IPS-18a (cell line): ENCODE measurements around the gene ZC3H12A.

ENCODE experiments used
- H3K27ac ChIP-seq: one replicate; pipeline ENCODE4 v1.5.1; 2013; ENCODE audit warnings: low read length
- H3K27me3 ChIP-seq: one replicate; pipeline ENCODE4 v1.6.1; 2013; ENCODE audit warnings: mild to moderate bottlenecking, low read length; ENCODE audit not compliant: control insufficient read depth, insufficient read depth
- H3K36me3 ChIP-seq: one replicate; pipeline ENCODE4 v1.6.1; 2013; ENCODE audit warnings: low read depth, low read length; ENCODE audit not compliant: control insufficient read depth
- H3K4me1 ChIP-seq: one replicate; pipeline ENCODE4 v1.6.1; 2013; ENCODE audit warnings: low read depth, low read length; ENCODE audit not compliant: control insufficient read depth
- H3K4me3 ChIP-seq: one replicate; pipeline ENCODE4 v1.5.1; 2013; ENCODE audit warnings: low read length
- H3K9ac ChIP-seq: one replicate; pipeline ENCODE4 v1.6.1; 2013; ENCODE audit warnings: mild to moderate bottlenecking, low read length, moderate library complexity
- H3K9me3 ChIP-seq: one replicate; pipeline ENCODE4 v1.6.1; 2013; ENCODE audit warnings: low read depth, low read length; ENCODE audit not compliant: control insufficient read depth

Gene ZC3H12A

DNA sequence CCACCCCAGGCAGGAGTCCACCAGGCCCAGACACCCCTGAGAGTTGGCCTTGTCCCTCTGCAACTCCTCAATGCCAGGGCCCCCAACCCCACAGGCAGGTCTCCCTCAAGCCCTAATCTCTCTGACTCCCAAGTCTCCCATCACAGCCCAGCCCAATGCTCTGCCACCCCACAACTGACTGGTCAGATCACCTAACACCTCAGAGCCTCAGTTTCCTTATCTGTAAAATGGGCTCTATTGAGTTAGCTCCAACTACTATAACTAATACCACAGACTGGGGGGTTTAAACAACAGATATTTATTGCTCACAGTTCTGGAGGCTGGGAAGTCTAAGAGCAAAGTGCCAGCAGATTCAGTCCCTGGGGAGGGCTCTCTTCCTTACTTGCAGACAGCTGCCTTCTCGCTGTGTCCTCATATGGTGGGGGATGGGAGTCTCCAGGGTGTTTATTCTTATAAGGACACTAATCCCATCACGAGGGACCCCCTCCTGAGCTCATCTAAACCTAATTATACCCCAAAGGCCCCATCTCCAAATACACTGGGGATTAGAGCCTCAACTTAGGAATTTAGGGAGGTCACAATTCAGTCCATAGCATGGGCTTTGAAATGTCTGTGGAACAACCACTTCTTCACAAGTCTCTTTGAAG is 34.9 kb upstream of the ZC3H12A start:
- no peaks in the 10 kb centered on the region for H3K36me3 ChIP-seq
- H3K4me1 ChIP-seq = no peaks in the 10 kb centered on the region
- no peak overlapping the region for H3K4me3 ChIP-seq
- H3K27ac ChIP-seq = no peak overlapping the region
- no peaks in the 10 kb centered on the region for H3K27me3 ChIP-seq
- H3K9ac ChIP-seq = no peak overlapping the region
- H3K9me3 ChIP-seq = no peaks in the 10 kb centered on the region

DNA sequence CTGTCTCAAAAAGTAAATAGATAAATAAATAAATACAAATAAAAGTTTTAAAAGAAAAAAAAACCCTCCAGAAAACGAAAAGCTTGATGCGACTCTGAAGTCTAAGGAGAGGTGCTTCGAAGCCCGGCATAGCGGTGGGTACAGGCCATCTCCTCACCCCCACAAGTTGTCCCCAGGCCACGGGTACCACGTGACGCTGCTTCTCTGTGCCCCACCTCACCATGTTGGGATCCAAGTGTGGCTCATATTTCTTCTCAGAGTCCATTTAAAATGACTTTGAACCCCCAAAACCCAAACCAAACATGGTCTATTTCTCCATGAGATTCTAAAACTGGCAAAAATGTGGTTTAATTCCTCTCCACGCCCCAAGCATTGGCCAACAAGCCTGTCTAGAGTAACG is 32.9 kb upstream of the ZC3H12A start:
- no peaks in the 10 kb centered on the region for H3K27me3 ChIP-seq
- H3K4me3 ChIP-seq = no peak overlapping the region
- no peaks in the 10 kb centered on the region for H3K36me3 ChIP-seq
- H3K9ac ChIP-seq = no peak overlapping the region
- no peaks in the 10 kb centered on the region for H3K4me1 ChIP-seq
- H3K27ac ChIP-seq = no peak overlapping the region
- H3K9me3 ChIP-seq = no peaks in the 10 kb centered on the region

DNA sequence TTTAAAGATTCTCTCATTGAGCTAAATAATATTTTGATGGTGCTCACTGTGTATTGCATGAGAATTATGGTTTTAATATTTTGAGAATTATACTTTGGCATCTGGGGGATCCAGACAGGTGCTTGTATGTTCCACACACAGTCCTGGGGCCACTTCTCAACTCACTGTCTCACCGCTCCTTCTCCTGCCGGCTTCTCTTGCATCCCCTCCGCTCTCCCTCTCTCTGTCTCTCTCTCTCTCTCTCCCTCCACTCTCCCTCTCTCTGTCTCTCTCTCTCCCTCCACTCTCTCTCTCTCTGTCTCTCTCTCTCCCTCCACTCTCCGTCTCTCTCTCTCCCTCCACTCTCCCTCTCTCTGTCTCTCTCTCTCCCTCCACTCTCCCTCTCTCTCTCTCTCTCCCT is 32.2 kb upstream of the ZC3H12A start:
- Histone ChIP-seq H3K4me3 (no peak overlapping the region), H3K4me1 (no peaks in the 10 kb centered on the region), H3K27me3 (no peaks in the 10 kb centered on the region), H3K9me3 (no peaks in the 10 kb centered on the region), H3K27ac (no peak overlapping the region), H3K36me3 (no peaks in the 10 kb centered on the region), H3K9ac (no peak overlapping the region)

DNA sequence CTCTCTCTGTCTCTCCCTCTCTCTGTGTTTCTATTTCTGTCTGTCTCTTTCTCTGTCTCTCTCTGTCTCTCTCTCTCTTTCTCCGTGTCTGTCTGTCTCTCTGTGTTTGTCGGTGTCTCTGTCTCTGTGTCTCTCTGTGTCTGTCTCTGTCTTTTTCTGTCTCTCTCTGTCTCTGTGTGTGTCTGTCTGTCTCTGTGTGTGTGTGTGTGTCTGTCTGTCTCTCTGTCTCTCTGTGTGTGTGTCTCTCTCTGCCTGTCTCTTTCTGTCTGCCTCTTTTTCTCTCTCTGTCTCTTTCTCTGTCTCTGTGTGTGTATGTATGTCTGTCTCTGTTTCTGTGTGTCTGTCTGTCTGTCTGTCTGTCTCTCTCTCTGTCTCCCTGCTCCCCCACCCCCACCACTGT is 31.7 kb upstream of the ZC3H12A start:
- no peaks in the 10 kb centered on the region for H3K9me3 ChIP-seq
- no peak overlapping the region for H3K9ac ChIP-seq
- H3K36me3 ChIP-seq = no peaks in the 10 kb centered on the region
- H3K27me3 ChIP-seq = no peaks in the 10 kb centered on the region
- no peak overlapping the region for H3K4me3 ChIP-seq
- no peaks in the 10 kb centered on the region for H3K4me1 ChIP-seq
- H3K27ac ChIP-seq = no peak overlapping the region

DNA sequence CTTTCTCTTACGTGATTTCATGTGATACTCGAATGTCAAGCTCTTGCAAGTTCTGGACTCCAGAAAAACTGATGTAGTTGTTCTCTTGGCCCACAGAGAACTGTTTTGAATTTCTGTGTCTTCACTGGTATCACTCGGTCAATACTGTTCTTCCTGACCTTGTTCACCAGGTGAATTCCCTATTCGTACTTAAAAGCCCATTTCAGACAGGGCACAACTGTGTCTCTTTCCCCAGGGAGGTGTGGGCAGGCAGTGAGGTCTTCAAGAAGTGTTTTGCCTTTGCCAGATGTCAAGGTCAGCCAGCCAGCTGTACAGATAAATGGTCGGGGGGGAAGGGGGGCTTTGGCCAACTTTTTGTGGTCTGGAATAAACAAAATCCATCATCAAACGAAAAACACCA is 27.5 kb upstream of the ZC3H12A start:
- no peaks in the 10 kb centered on the region for H3K9me3 ChIP-seq
- no peak overlapping the region for H3K4me3 ChIP-seq
- no peak overlapping the region for H3K27ac ChIP-seq
- no peaks in the 10 kb centered on the region for H3K36me3 ChIP-seq
- no peaks in the 10 kb centered on the region for H3K27me3 ChIP-seq
- peaks cover 2% of the 10 kb centered on the region for H3K4me1 ChIP-seq
- no peak overlapping the region for H3K9ac ChIP-seq

DNA sequence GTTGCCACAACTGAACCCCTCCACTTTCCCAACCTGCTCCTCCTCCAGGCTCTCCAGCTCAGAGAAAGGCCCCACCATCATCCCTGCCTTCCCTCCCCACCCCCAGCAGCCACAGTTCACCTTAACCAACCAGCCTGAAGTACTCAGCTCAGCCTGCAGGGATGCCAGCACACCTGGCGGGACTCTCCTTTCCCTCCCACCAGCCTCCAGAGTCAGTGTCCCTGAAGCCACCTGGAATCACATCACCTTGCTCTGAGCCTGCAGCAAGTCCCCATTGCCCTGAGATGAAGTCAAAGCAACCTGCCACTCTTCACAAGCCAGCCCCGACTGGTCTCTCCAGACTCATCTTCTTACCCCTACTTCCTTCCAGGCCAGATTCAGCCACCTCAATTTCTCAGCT is 26.2 kb upstream of the ZC3H12A start:
- no peaks in the 10 kb centered on the region for H3K36me3 ChIP-seq
- H3K27ac ChIP-seq = no peak overlapping the region
- H3K4me1 ChIP-seq = peaks cover 9% of the 10 kb centered on the region
- no peak overlapping the region for H3K4me3 ChIP-seq
- no peak overlapping the region for H3K9ac ChIP-seq
- H3K27me3 ChIP-seq = no peaks in the 10 kb centered on the region
- no peaks in the 10 kb centered on the region for H3K9me3 ChIP-seq

DNA sequence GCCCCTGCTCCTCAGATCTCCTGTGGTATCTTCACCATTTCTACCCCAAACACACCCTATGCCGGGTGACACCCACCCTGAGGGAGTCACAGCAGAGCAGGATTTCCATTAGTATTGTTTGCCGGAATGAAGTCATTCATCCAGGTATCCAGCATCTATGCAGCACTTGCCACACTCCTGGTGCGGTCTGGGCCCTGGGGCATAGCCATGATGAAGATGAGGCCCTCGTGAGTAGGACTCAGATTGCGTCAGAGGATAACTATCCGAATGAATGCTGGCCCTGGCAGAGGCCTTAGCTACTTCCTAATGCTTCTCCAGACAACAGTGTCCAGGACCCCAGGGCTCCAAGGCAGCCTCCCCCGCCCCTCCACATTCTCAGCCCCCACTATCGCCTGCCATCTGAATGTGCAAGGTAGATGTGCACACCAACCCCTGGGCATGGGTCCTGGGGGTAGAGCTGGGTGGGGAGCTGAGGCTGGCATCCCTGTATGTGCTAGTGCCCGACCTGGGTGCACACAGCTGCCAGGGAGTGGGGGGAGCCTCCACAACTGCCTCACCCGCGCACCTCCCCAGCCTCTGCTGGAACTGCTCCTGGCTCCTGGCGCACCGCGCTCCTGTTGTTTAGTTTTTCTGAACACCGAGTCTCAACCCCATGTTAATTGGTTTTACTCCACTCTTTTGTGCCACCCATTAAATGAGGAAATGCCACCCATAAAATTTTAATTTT is 25.5 kb upstream of the ZC3H12A start:
- no peaks in the 10 kb centered on the region for H3K27me3 ChIP-seq
- H3K4me3 ChIP-seq = no peak overlapping the region
- no peaks in the 10 kb centered on the region for H3K9me3 ChIP-seq
- no peak overlapping the region for H3K27ac ChIP-seq
- H3K9ac ChIP-seq = no peak overlapping the region
- no peaks in the 10 kb centered on the region for H3K36me3 ChIP-seq
- peaks cover 9% of the 10 kb centered on the region for H3K4me1 ChIP-seq

DNA sequence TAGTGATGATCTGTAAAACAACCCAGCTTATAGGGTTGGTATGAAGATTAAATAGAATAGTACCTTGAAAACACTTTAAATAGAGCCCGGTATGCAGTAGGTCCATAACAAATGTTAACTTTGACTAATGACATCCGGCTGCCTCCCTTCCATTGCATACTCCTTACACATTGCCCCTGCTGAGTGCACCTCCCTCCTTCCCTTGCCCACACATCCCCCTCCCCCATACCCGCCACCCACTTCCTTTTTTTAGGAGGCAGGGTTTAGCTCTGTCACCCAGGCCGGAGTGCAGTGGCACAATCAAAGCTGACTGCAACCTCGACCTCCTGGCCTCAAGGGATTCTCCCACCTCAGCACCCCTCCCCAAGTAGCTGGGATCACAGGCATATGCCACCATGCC is 24.4 kb upstream of the ZC3H12A start:
- Histone ChIP-seq H3K27me3 (no peaks in the 10 kb centered on the region), H3K9ac (no peak overlapping the region), H3K36me3 (no peaks in the 10 kb centered on the region), H3K27ac (no peak overlapping the region), H3K4me1 (peaks cover 9% of the 10 kb centered on the region), H3K4me3 (no peak overlapping the region), H3K9me3 (no peaks in the 10 kb centered on the region)

DNA sequence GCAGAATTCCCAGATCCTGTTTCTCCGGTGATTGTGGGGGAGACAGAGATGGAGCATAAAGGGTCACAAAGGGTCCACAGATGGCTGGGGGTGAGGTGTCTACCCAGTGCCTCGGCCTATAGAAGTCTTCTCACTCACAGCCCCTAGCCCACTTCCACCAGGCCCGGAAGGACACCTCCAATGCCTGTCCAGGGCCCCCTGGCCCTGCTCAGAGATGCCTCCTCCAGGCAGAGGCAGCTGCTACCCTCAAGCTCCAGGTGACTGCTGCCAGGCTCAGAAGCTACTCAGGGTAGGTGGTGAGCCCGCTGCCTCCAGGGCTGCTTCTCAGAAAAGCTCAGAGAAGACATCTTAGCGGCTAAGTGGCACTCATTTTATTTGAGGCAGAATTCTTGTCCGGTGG is 22.0 kb upstream of the ZC3H12A start:
- no peak overlapping the region for H3K4me3 ChIP-seq
- no peak overlapping the region for H3K27ac ChIP-seq
- no peaks in the 10 kb centered on the region for H3K9me3 ChIP-seq
- peaks cover 9% of the 10 kb centered on the region for H3K4me1 ChIP-seq
- H3K27me3 ChIP-seq = no peaks in the 10 kb centered on the region
- H3K9ac ChIP-seq = no peak overlapping the region
- no peaks in the 10 kb centered on the region for H3K36me3 ChIP-seq

DNA sequence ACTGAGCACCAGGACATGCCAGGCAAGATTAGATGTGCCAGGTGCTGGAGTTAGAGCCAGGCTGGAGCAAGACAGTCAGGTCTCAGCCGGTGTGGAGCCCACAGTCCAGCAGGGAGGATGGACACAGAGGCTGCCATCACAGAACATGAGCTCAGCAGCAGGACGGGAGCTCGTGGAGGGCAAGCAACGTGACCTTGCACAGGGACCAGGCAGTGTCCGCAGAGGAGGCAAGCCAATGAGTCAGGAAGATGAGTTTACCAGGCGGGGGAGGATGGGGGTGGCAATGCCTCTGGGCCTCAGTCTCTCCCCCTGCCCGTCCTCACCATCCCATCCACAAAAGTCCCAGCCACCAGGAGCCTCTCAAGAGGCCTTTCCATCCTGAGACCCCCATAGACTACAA is 20.7 kb upstream of the ZC3H12A start:
- Histone ChIP-seq H3K9ac (no peak overlapping the region), H3K4me1 (peaks cover 9% of the 10 kb centered on the region), H3K36me3 (no peaks in the 10 kb centered on the region), H3K27ac (no peak overlapping the region), H3K9me3 (no peaks in the 10 kb centered on the region), H3K27me3 (no peaks in the 10 kb centered on the region), H3K4me3 (no peak overlapping the region)

DNA sequence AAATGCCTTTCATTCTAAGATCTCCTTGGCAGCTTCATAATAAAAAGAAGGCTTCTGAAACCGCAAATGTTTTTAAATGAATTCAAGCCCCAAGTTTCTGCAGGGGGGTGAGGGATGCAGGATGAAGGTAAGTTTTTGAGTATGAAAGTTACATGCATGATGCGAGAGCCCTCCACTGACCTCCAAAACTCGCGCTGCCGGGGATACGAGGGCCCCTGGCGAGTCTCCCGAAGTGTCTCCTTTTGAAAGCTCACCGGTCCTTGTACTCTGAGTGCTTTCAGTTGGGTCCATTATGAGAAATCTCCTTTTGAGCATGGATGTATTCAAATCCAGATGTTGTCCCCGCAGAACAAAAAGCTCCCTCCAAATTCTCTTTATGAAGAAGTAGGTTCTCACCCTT is 18.9 kb upstream of the ZC3H12A start:
- Histone ChIP-seq H3K27ac (no peak overlapping the region), H3K9ac (no peak overlapping the region), H3K9me3 (no peaks in the 10 kb centered on the region), H3K36me3 (no peaks in the 10 kb centered on the region), H3K4me3 (no peak overlapping the region), H3K4me1 (peaks cover 9% of the 10 kb centered on the region), H3K27me3 (no peaks in the 10 kb centered on the region)

DNA sequence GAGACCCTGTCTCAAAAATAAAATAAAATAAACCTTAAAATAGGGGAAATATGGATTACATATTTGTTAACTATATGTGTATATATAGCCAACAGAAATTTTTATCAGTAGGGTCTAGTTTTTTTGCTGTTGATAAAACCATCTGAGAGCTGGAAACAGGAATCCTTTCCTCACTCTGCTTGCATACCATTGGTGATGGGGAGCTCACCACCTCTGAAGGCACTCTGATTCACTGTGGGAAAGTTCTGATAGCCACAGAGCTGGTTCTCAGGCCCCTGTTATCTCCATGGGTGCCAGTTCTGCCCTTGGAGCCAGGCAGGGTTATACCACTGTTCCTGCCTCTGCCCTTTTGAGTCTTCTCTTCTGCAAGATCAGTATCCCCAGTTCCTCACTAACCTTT is 17.8 kb upstream of the ZC3H12A start:
- Histone ChIP-seq H3K36me3 (no peaks in the 10 kb centered on the region), H3K27me3 (no peaks in the 10 kb centered on the region), H3K9me3 (no peaks in the 10 kb centered on the region), H3K4me3 (no peak overlapping the region), H3K4me1 (peaks cover 9% of the 10 kb centered on the region), H3K27ac (no peak overlapping the region), H3K9ac (no peak overlapping the region)
